SK-N-SH (cell line): ENCODE results near the gene AGMO. TPM values are rescaled to one million over a fixed set of nuclear protein-coding genes. Genes with fewer than 3 reads are reported as not detected.

Experiments used
- CTCF ChIA-PET: fragments of 300-600, 350-600 bp; formaldehyde crosslinking; extraction: SDS; loops from one replicate; lab custom pipeline; 2021; lab: Yijun Ruan, JAX
- POLR2A ChIA-PET: fragments of 350-600 bp; sonication (Branson Sonifier 250); formaldehyde crosslinking; extraction: SDS; loops from one replicate; lab custom pipeline; 2020; ENCODE audit warnings: antibody characterized with exemption, inconsistent platforms; lab: Yijun Ruan, JAX
- DNase-seq: peaks from one replicate; pipeline ENCODE4 v3.0.0; 2012
- H2AFZ ChIP-seq: fragments of 200-600 bp; sonication (generic); 2 replicates; pipeline ENCODE4 v1.8.1; 2016; ENCODE audit warnings: antibody characterized with exemption, mild to moderate bottlenecking, low read depth
- H3F3A ChIP-seq: fragments of 200-600 bp; sonication (generic); replicated peaks from 2 replicates; pipeline ENCODE3; 2016; ENCODE audit warnings: antibody characterized with exemption, mild to moderate bottlenecking; ENCODE audit not compliant: insufficient read depth
- H3K27ac ChIP-seq, 2 experiments: fragments of 200-500 bp in 1 of 2; fragments of 200-600 bp in 1 of 2; sonication (Bioruptor generic) in 1 of 2; sonication (generic), shearing (Covaris generic) in 1 of 2; 2 replicates each; pipeline versions ENCODE4 v1.5.1 to v1.6.1; 2014 to 2016; ENCODE audit warnings: low read depth in 2 of 2, inconsistent platforms in 1 of 2, low read length in 1 of 2, mild to moderate bottlenecking in 1 of 2, mixed read lengths in 1 of 2
- H3K27me3 ChIP-seq: fragments of 200-600 bp; sonication (generic), shearing (Covaris generic); 2 replicates; pipeline ENCODE4 v1.6.1; 2016; ENCODE audit warnings: mixed run types; ENCODE audit not compliant: insufficient read depth
- H3K36me3 ChIP-seq, 2 experiments: fragments of 200-500 bp in 1 of 2; fragments of 200-600 bp in 1 of 2; sonication (Bioruptor generic) in 1 of 2; sonication (generic) in 1 of 2; replicated peaks in 1 of 2; 2 replicates each; pipeline versions ENCODE3 to v1.5.1; 2014 to 2016; ENCODE audit warnings: low read length in 1 of 2, mild to moderate bottlenecking in 1 of 2; ENCODE audit not compliant: insufficient read depth in 2 of 2, control insufficient read depth in 1 of 2
- H3K4me1 ChIP-seq, 2 experiments: fragments of 200-500 bp in 1 of 2; fragments of 200-600 bp in 1 of 2; sonication (Bioruptor generic) in 1 of 2; sonication (generic), shearing (Covaris generic) in 1 of 2; 2 replicates each; pipeline versions ENCODE4 v1.5.1 to v1.6.1; 2014 to 2016; ENCODE audit warnings: low read depth in 1 of 2, low read length in 1 of 2, mixed run types in 1 of 2; ENCODE audit not compliant: insufficient read depth in 2 of 2, control insufficient read depth in 1 of 2
- H3K4me2 ChIP-seq: fragments of 200-600 bp; sonication (generic), shearing (Covaris generic); 2 replicates; pipeline ENCODE4 v1.6.1; 2017; ENCODE audit warnings: mixed run types
- H3K4me3 ChIP-seq, 2 experiments: fragments of 200-500 bp in 1 of 2; fragments of 200-600 bp in 1 of 2; sonication (Bioruptor generic) in 1 of 2; sonication (generic), shearing (Covaris generic) in 1 of 2; 2 replicates each; pipeline versions ENCODE4 v1.5.1 to v1.8.1; 2014 to 2016; ENCODE audit warnings: low read depth in 2 of 2, inconsistent platforms in 1 of 2, low read length in 1 of 2, mild to moderate bottlenecking in 1 of 2, mixed read lengths in 1 of 2, moderate library complexity in 1 of 2
- H3K79me2 ChIP-seq: fragments of 200-600 bp; sonication (generic); 2 replicates; pipeline ENCODE4 v1.8.1; 2017; ENCODE audit warnings: mild to moderate bottlenecking; ENCODE audit not compliant: insufficient read depth
- H3K9ac ChIP-seq: fragments of 200-600 bp; sonication (generic); 2 replicates; pipeline ENCODE4 v1.6.1; 2017; ENCODE audit warnings: mixed run types
- H3K9me2 ChIP-seq: fragments of 200-600 bp; sonication (generic); 2 replicates; pipeline ENCODE4 v1.6.1; 2017; ENCODE audit warnings: mixed run types
- H3K9me3 ChIP-seq: fragments of 200-600 bp; sonication (generic); 2 replicates; pipeline ENCODE4 v1.6.1; 2017; ENCODE audit warnings: mixed run types, mild to moderate bottlenecking, moderate library complexity
- H4K20me1 ChIP-seq: fragments of 200-600 bp; sonication (generic); 2 replicates; pipeline ENCODE4 v1.6.1; 2017; ENCODE audit warnings: mild to moderate bottlenecking, mixed run types; ENCODE audit not compliant: insufficient read depth
- FOSL2 ChIP-seq: IDR thresholded peaks from 2 replicates; pipeline ENCODE4 v1.4.0; 2012; ENCODE audit warnings: low read depth, mild to moderate bottlenecking, moderate library complexity, borderline replicate concordance
- FOXJ3 ChIP-seq: sonication (generic); formaldehyde crosslinking; IDR thresholded peaks from 2 replicates; pipeline ENCODE4 v1.5.1; 2020; ENCODE audit warnings: mild to moderate bottlenecking, missing genetic modification reagents
- GABPA ChIP-seq: IDR thresholded peaks from 2 replicates; pipeline ENCODE4 v1.4.0; 2012; ENCODE audit warnings: low read depth, mild to moderate bottlenecking
- MXI1 ChIP-seq: IDR thresholded peaks from 2 replicates; pipeline ENCODE4 v1.6.1; 2012; ENCODE audit warnings: mild to moderate bottlenecking, low read depth, low read length, improper control_type of control experiment
- NFIC ChIP-seq: IDR thresholded peaks from 2 replicates; pipeline ENCODE4 v1.4.0; 2012; ENCODE audit warnings: borderline replicate concordance
- NRF1 ChIP-seq: IDR thresholded peaks from 2 replicates; pipeline ENCODE4 v1.6.1; 2012; ENCODE audit warnings: low read depth, mild to moderate bottlenecking, low read length
- POLR2AphosphoS5 ChIP-seq: IDR thresholded peaks from 2 replicates; pipeline ENCODE4 v1.6.1; 2012; ENCODE audit warnings: low read depth, low read length
- RAD21 ChIP-seq: IDR thresholded peaks from 2 replicates; pipeline ENCODE4 v1.6.1; 2012; ENCODE audit warnings: mild to moderate bottlenecking, low read length
- RXRA ChIP-seq: IDR thresholded peaks from 2 replicates; pipeline ENCODE4 v1.4.0; 2012; ENCODE audit warnings: low read depth, mild to moderate bottlenecking, borderline replicate concordance
- SIN3A ChIP-seq: IDR thresholded peaks from 2 replicates; pipeline ENCODE4 v1.6.1; 2012; ENCODE audit warnings: low read depth, mild to moderate bottlenecking, low read length, moderate library complexity, borderline replicate concordance
- SMC3 ChIP-seq: IDR thresholded peaks from 2 replicates; pipeline ENCODE4 v1.6.1; 2012; ENCODE audit warnings: low read depth, low read length, improper control_type of control experiment
- TCF12 ChIP-seq: IDR thresholded peaks from 2 replicates; pipeline ENCODE4 v1.4.0; 2012
- WGBS: methylation state at CpG from one replicate; pipeline ENCODE4 v1.1.6; 2017; ENCODE audit warnings: low lambda C conversion rate; 5-methylcytosine and 5-hydroxymethylcytosine counted together
- polyA plus RNA-seq, 3 experiments: library from polyadenylated mRNA; depleted of rRNA; stranded (reverse); fragments of >200 nt; gene quantifications; 2 replicates each; pipeline ENCODE4 v1.2.3, GENCODE V29; 2012
- TF ChIP-seq, protein P1 (sequence below): IDR thresholded peaks from 2 replicates; pipeline ENCODE4 v1.4.0; 2012; ENCODE audit warnings: low read depth, borderline replicate concordance
- TF ChIP-seq, protein P2 (sequence below): IDR thresholded peaks from 2 replicates; pipeline ENCODE4 v1.6.1; 2012; ENCODE audit warnings: mild to moderate bottlenecking, low read depth, low read length, moderate library complexity
- TF ChIP-seq, protein P3 (sequence below): IDR thresholded peaks from 2 replicates; pipeline ENCODE4 v1.4.0; 2012; ENCODE audit warnings: low read depth, borderline replicate concordance
- TF ChIP-seq, protein P4 (sequence below): IDR thresholded peaks from 2 replicates; pipeline ENCODE4; 2012
- TF ChIP-seq, protein P5 (sequence below): fragments of 200-600 bp; sonication (generic); IDR thresholded peaks from 2 replicates; pipeline ENCODE4 v1.6.1; 2017; ENCODE audit warnings: antibody characterized with exemption, mild to moderate bottlenecking, moderate library complexity

The AGMO gene
- polyA plus RNA-seq, 1 of the 3 experiments (the other 2 are of a cell fraction), result 0.05 TPM

DNA sequence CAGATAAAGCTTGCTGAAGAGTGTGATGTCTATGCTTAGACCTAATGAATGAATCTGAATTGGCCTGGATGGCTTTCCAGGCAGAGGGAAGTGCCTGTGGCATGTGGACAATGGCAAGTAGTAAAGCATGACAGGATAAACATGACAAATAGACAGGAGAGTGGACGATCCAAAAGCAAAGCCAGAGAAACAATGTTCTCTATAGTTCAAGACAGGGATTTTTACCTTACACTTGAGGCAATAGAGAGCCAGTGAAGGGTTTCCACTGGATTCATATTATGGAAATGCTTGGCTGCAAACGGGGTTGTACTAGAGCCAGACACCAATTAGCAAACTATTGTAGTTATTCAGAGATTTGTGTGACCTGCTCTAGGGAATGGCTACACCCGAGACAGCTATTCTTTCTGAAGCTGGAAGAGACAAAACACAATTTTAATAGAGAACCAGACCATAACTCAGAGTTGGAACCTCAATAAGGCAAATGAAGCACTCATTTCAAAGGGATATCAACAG, 2.3 kb downstream of the AGMO start:
- peaks cover 3 to 5% of the 10 kb centered on the region in 2 experiments; a peak in 3 of 4 replicates for H3K4me1 ChIP-seq
- H3K9me3 ChIP-seq, result no peaks in the 10 kb centered on the region
- H3K36me3 ChIP-seq, result no peaks in the 10 kb centered on the region
- H3K4me2 ChIP-seq, result no peak overlapping the region
- ChIA-PET POLR2A (no interaction called here), CTCF (interaction anchor here (1.0 to 1.6 kb wide), 3 partner anchors 9 to 234 kb away, joined by 3 read pairs; no protein-coding TSS in a partner anchor)
- H3K9me2 ChIP-seq, result no peaks in the 10 kb centered on the region
- no peak overlapping the region for H3K9ac ChIP-seq
- no peak overlapping the region for H2AFZ ChIP-seq
- TF ChIP-seq, protein P1, sequence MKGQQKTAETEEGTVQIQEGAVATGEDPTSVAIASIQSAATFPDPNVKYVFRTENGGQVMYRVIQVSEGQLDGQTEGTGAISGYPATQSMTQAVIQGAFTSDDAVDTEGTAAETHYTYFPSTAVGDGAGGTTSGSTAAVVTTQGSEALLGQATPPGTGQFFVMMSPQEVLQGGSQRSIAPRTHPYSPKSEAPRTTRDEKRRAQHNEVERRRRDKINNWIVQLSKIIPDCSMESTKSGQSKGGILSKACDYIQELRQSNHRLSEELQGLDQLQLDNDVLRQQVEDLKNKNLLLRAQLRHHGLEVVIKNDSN, result no peak
- TF ChIP-seq MXI1 (no peak), RXRA (no peak), FOXJ3 (CRISPR knock-in tag) (no peak), FOSL2 (no peak), NRF1 (no peak), TCF12 (no peak), RAD21 (no peak), POLR2AphosphoS5 (no peak), SIN3A (no peak), GABPA (no peak), NFIC (no peak), SMC3 (no peak)
- TF ChIP-seq, protein P2, sequence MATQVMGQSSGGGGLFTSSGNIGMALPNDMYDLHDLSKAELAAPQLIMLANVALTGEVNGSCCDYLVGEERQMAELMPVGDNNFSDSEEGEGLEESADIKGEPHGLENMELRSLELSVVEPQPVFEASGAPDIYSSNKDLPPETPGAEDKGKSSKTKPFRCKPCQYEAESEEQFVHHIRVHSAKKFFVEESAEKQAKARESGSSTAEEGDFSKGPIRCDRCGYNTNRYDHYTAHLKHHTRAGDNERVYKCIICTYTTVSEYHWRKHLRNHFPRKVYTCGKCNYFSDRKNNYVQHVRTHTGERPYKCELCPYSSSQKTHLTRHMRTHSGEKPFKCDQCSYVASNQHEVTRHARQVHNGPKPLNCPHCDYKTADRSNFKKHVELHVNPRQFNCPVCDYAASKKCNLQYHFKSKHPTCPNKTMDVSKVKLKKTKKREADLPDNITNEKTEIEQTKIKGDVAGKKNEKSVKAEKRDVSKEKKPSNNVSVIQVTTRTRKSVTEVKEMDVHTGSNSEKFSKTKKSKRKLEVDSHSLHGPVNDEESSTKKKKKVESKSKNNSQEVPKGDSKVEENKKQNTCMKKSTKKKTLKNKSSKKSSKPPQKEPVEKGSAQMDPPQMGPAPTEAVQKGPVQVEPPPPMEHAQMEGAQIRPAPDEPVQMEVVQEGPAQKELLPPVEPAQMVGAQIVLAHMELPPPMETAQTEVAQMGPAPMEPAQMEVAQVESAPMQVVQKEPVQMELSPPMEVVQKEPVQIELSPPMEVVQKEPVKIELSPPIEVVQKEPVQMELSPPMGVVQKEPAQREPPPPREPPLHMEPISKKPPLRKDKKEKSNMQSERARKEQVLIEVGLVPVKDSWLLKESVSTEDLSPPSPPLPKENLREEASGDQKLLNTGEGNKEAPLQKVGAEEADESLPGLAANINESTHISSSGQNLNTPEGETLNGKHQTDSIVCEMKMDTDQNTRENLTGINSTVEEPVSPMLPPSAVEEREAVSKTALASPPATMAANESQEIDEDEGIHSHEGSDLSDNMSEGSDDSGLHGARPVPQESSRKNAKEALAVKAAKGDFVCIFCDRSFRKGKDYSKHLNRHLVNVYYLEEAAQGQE, result no peak
- TF ChIP-seq, protein P3, sequence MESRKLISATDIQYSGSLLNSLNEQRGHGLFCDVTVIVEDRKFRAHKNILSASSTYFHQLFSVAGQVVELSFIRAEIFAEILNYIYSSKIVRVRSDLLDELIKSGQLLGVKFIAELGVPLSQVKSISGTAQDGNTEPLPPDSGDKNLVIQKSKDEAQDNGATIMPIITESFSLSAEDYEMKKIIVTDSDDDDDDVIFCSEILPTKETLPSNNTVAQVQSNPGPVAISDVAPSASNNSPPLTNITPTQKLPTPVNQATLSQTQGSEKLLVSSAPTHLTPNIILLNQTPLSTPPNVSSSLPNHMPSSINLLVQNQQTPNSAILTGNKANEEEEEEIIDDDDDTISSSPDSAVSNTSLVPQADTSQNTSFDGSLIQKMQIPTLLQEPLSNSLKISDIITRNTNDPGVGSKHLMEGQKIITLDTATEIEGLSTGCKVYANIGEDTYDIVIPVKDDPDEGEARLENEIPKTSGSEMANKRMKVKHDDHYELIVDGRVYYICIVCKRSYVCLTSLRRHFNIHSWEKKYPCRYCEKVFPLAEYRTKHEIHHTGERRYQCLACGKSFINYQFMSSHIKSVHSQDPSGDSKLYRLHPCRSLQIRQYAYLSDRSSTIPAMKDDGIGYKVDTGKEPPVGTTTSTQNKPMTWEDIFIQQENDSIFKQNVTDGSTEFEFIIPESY, result no peak
- TF ChIP-seq, protein P4, sequence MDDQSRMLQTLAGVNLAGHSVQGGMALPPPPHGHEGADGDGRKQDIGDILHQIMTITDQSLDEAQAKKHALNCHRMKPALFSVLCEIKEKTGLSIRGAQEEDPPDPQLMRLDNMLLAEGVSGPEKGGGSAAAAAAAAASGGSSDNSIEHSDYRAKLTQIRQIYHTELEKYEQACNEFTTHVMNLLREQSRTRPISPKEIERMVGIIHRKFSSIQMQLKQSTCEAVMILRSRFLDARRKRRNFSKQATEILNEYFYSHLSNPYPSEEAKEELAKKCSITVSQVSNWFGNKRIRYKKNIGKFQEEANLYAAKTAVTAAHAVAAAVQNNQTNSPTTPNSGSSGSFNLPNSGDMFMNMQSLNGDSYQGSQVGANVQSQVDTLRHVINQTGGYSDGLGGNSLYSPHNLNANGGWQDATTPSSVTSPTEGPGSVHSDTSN, result no peak
- TF ChIP-seq, protein P5, sequence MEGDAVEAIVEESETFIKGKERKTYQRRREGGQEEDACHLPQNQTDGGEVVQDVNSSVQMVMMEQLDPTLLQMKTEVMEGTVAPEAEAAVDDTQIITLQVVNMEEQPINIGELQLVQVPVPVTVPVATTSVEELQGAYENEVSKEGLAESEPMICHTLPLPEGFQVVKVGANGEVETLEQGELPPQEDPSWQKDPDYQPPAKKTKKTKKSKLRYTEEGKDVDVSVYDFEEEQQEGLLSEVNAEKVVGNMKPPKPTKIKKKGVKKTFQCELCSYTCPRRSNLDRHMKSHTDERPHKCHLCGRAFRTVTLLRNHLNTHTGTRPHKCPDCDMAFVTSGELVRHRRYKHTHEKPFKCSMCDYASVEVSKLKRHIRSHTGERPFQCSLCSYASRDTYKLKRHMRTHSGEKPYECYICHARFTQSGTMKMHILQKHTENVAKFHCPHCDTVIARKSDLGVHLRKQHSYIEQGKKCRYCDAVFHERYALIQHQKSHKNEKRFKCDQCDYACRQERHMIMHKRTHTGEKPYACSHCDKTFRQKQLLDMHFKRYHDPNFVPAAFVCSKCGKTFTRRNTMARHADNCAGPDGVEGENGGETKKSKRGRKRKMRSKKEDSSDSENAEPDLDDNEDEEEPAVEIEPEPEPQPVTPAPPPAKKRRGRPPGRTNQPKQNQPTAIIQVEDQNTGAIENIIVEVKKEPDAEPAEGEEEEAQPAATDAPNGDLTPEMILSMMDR, result no peak
- no peaks in the 10 kb centered on the region for H4K20me1 ChIP-seq
- no peak overlapping the region for H3K27ac ChIP-seq
- no peak overlapping the region for H3K4me3 ChIP-seq
- DNase-seq, result no peak
- H3F3A ChIP-seq, result no peaks in the 10 kb centered on the region
- no peaks in the 10 kb centered on the region for H3K79me2 ChIP-seq
- peaks cover 3% of the 10 kb centered on the region; the same call in 1 of the 2 replicates for H3K27me3 ChIP-seq
- 38% methylated on average over 3 of the region's 3 CpGs for WGBS
